Nephron progenitor cell (in vitro differentiated cells): ENCODE results near the gene HIPK2.

Source experiments
- DNase-seq: peaks from one replicate; pipeline ENCODE4 v3.0.0; 2021
- H3K27ac Mint-ChIP-seq: 2 replicates; pipeline ENCODE4 v1.8.0; 2021; ENCODE audit warnings: mild to moderate bottlenecking, moderate library complexity, mixed read lengths
- H3K27me3 Mint-ChIP-seq: 2 replicates; pipeline ENCODE4 v1.8.0; 2021; ENCODE audit warnings: mild to moderate bottlenecking, low read depth, mixed read lengths; ENCODE audit not compliant: poor library complexity
- H3K36me3 Mint-ChIP-seq: 2 replicates; pipeline ENCODE4 v1.8.0; 2021; ENCODE audit warnings: low read depth, mixed read lengths
- H3K4me1 Mint-ChIP-seq: 2 replicates; pipeline ENCODE4 v1.8.0; 2021; ENCODE audit warnings: mixed read lengths
- H3K4me3 Mint-ChIP-seq: 2 replicates; pipeline ENCODE4 v1.8.0; 2021; ENCODE audit warnings: mild to moderate bottlenecking, moderate library complexity, mixed read lengths
- H3K9me3 Mint-ChIP-seq: 2 replicates; pipeline ENCODE4 v1.8.0; 2021; ENCODE audit warnings: mild to moderate bottlenecking, moderate library complexity, mixed read lengths
- CTCF ChIP-seq: fragments of 200-600 bp; sonication (generic); IDR thresholded peaks from 2 replicates; pipeline ENCODE4 v1.5.0; 2021; ENCODE audit warnings: antibody characterized with exemption

The HIPK2 gene

DNA sequence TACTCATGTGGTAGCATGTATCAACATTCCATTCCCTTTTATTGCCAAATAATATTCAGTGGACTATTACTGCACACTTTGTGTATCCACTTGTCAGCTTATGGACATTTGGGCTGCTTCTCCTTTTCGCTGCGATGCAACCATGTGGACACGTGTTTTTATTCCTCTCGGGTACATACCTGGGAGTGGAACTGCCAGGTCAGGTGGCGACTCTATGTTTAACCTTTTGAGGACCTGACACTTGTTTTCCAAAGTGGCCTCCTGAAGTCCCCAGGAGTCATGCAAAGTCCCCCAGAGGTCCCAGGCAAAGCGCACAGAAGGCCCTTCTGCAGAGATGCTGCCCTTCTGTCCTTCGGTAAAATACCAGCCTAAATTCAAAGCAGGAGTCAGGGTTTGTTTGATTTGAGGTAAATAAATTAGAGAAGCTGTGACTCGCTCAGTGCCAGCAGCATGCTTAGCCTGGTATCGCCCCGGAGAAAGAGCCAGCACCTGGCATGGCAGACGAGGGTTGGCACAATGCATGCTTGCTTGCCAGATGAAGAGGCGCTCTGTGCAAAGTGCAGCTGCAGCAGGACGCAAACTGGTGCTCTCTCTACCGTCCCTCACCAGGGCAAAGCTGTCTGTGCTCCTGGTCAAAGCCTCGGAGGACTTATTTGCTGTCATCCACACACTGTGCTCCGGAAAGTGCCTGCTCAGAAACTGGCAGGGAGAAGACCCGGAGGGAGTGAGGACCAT is 37.8 kb downstream of the HIPK2 start:
- H3K27me3 Mint-ChIP-seq = peaks cover 4% of the 10 kb centered on the region
- peaks cover 31% of the 10 kb centered on the region for H3K36me3 Mint-ChIP-seq
- no peak for DNase-seq
- H3K9me3 Mint-ChIP-seq = no peaks in the 10 kb centered on the region
- H3K4me3 Mint-ChIP-seq = no peak overlapping the region
- TF ChIP-seq CTCF = no peak
- peaks cover 63% of the 10 kb centered on the region for H3K4me1 Mint-ChIP-seq
- H3K27ac Mint-ChIP-seq = no peak overlapping the region

DNA sequence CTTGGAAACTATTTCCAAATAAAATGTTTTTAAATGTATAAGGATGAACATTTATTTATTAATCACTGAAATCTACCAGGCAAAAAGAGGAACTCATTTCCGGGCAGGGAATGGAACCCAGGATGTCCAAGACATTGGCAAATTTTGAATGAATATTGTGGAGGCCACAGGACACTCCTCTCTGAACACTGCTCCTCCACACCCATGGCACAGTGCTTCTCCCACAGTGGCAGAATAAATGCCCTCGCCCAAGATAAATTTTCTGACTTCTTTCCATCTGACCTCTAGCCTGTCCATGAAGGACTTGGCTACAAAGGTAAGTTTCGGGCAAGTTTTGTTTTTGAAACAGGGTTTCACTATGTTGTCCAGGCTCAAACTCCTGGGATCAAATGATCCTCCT is 39.0 kb downstream of the HIPK2 start:
- H3K4me1 Mint-ChIP-seq = peaks cover 51% of the 10 kb centered on the region
- peaks cover 35% of the 10 kb centered on the region for H3K36me3 Mint-ChIP-seq
- peaks cover 4% of the 10 kb centered on the region for H3K9me3 Mint-ChIP-seq
- no peak overlapping the region for H3K4me3 Mint-ChIP-seq
- TF ChIP-seq CTCF = no peak
- peaks cover 4% of the 10 kb centered on the region for H3K27me3 Mint-ChIP-seq
- no peak for DNase-seq
- H3K27ac Mint-ChIP-seq = no peak overlapping the region

GRCh38 chr7:139738101-139738489 is 39.7 kb downstream of the HIPK2 start:
- H3K4me1 Mint-ChIP-seq = peaks cover 46% of the 10 kb centered on the region

GRCh38 chr7:139737221-139738100 is 40.3 kb downstream of the HIPK2 start:
- Mint-ChIP-seq H3K36me3 (peaks cover 45% of the 10 kb centered on the region), H3K4me1 (peaks cover 43% of the 10 kb centered on the region), H3K27me3 (peaks cover 4% of the 10 kb centered on the region), H3K4me3 (no peak overlapping the region), H3K27ac (peak overlapping the region; percentile 68), H3K9me3 (peaks cover 12% of the 10 kb centered on the region)
- no peak for TF ChIP-seq CTCF
- no peak for DNase-seq

More at GRCh38 chr7:139738101-139738489, 39.7 kb downstream of the HIPK2 start:
- Mint-ChIP-seq H3K9me3 (peaks cover 7% of the 10 kb centered on the region), H3K4me3 (no peak overlapping the region), H3K36me3 (peaks cover 38% of the 10 kb centered on the region), H3K27ac (peak overlapping the region; percentile 68), H3K27me3 (peaks cover 4% of the 10 kb centered on the region)
- no peak for DNase-seq
- TF ChIP-seq CTCF = no peak

DNA sequence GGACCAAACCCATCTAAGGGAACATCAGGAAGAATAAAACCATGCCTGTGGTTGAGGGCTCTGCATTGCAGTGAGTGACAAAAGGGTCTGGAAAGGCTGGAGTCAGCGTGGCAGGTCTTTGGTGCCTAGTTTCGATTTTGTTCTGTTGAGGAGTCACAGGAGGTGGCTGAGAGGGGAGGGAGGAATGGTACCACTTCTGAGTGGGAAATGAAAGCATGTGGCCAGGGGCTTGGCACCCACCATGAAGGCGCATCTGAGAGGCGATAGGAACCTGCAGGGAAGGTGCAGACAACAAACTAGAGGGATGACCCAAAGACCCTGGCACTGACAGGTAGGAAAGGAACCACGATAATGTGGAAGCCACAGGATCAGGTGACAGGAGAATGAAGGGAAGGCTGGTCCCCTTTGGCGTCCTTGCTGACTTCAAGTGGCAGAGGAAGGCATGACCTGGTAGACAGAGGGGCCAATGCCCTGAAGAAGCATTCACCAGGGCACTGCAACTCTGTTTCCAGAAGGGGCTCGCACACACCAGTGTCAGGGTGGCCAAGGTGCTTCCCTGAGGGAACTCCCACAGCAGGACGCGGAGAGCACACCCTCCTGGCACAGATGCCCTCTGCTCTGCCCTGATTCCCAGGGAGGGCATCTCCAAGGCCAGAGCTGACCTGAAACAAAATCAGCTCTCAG is 41.7 kb downstream of the HIPK2 start:
- TF ChIP-seq CTCF = no peak
- Mint-ChIP-seq H3K27me3 (peaks cover 4% of the 10 kb centered on the region), H3K36me3 (peaks cover 51% of the 10 kb centered on the region), H3K4me1 (peaks cover 47% of the 10 kb centered on the region), H3K4me3 (no peak overlapping the region), H3K9me3 (peaks cover 12% of the 10 kb centered on the region), H3K27ac (no peak overlapping the region)
- no peak for DNase-seq
